OCI-LY7 (cell line): ENCODE measurements around the gene EPS8L2. TPM values are rescaled to one million over a fixed set of nuclear protein-coding genes. Genes with fewer than 3 reads are reported as not detected.

Source experiments
- BruUV-seq: library from RNA; stranded (reverse); fragments of 400-500 nt; replicated peaks from 2 replicates; lab custom pipeline; 2021; lab: Mats Ljungman, UMichigan
- CTCF ChIA-PET: fragments of 300-600 bp; sonication (Branson Sonifier 250); formaldehyde crosslinking; loops from one replicate; lab custom pipeline; 2022; ENCODE audit warnings: antibody characterized with exemption; ENCODE audit not compliant: unreplicated experiment; lab: Charles Lee
- POLR2A ChIA-PET: fragments of 300-600 bp; sonication (Branson Sonifier 250); formaldehyde crosslinking; loops from one replicate; lab custom pipeline; 2022; ENCODE audit warnings: antibody characterized with exemption; lab: Charles Lee
- DNase-seq: peaks from one replicate; pipeline ENCODE4 v3.0.0-alpha.2; 2015; ENCODE audit warnings: low spot score
- H2AFZ ChIP-seq: fragments of 200-600 bp; sonication (generic), shearing (Covaris generic); 2 replicates; pipeline ENCODE4 v1.6.1; 2014; ENCODE audit warnings: mild to moderate bottlenecking, antibody characterized with exemption, low read length, moderate library complexity
- H3K27ac ChIP-seq: fragments of 200-600 bp; sonication (generic); 2 replicates; pipeline ENCODE4 v1.5.1; 2014; ENCODE audit warnings: mixed run types, low read depth, mild to moderate bottlenecking, moderate library complexity, low read length, inconsistent platforms; ENCODE audit not compliant: poor library complexity, severe bottlenecking
- H3K36me3 ChIP-seq: fragments of 200-600 bp; sonication (generic); 2 replicates; pipeline ENCODE4 v1.6.1; 2014; ENCODE audit warnings: mild to moderate bottlenecking, antibody characterized with exemption, low read length, moderate library complexity, mixed read lengths; ENCODE audit not compliant: insufficient read depth
- H3K4me1 ChIP-seq: fragments of 200-600 bp; sonication (generic); 2 replicates; pipeline ENCODE4 v1.5.1; 2014; ENCODE audit warnings: mild to moderate bottlenecking, low read length; ENCODE audit not compliant: insufficient read depth, poor library complexity, severe bottlenecking
- H3K4me2 ChIP-seq: fragments of 200-600 bp; sonication (generic); 2 replicates; pipeline ENCODE4 v1.6.1; 2014; ENCODE audit warnings: mild to moderate bottlenecking, low read length
- H3K4me3 ChIP-seq: fragments of 200-600 bp; sonication (generic); 2 replicates; pipeline ENCODE4 v1.5.1; 2014; ENCODE audit warnings: mild to moderate bottlenecking, low read depth, low read length; ENCODE audit not compliant: poor library complexity, severe bottlenecking
- H3K79me2 ChIP-seq: fragments of 200-600 bp; sonication (generic); 2 replicates; pipeline ENCODE4 v1.6.1; 2016; ENCODE audit warnings: low read depth, mild to moderate bottlenecking, low read length, moderate library complexity, mixed read lengths; ENCODE audit not compliant: insufficient read depth
- H3K9me2 ChIP-seq: fragments of 200-600 bp; sonication (generic); 2 replicates; pipeline ENCODE4 v1.6.1; 2016; ENCODE audit warnings: mild to moderate bottlenecking, low read length, mixed read lengths; ENCODE audit not compliant: insufficient read depth
- H3K9me3 ChIP-seq: fragments of 200-600 bp; sonication (generic); 2 replicates; pipeline ENCODE4 v1.6.1; 2014; ENCODE audit warnings: mild to moderate bottlenecking, mixed run types, low read length, mixed read lengths
- H4K20me1 ChIP-seq: fragments of 200-600 bp; sonication (generic); 2 replicates; pipeline ENCODE4 v1.6.1; 2014; ENCODE audit warnings: mild to moderate bottlenecking, antibody characterized with exemption, low read length, moderate library complexity, mixed read lengths; ENCODE audit not compliant: insufficient read depth
- CTCF ChIP-seq: fragments of 200-600 bp; sonication (generic); conservative IDR thresholded peaks from 2 replicates; pipeline ENCODE4 v1.5.1; 2014; ENCODE audit warnings: mild to moderate bottlenecking, antibody characterized with exemption, low read length, moderate library complexity, mixed read lengths
- EZH2phosphoT487 ChIP-seq: fragments of 200-600 bp; sonication (generic); IDR thresholded peaks from 2 replicates; pipeline ENCODE4 v1.6.1; 2018; ENCODE audit warnings: low read depth, borderline replicate concordance, mild to moderate bottlenecking, mixed run types, antibody characterized with exemption, low read length, moderate library complexity, mixed read lengths
- intact Hi-C: fragments of 100-400 bp; cut with micrococcal nuclease; formaldehyde crosslinking; loops from one replicate; pipeline ENCODE4 v1.10.0; 2022; ENCODE audit not compliant: unreplicated experiment
- total RNA-seq, 2 experiments: library from RNA; depleted of rRNA in 1 of 2; stranded (reverse); fragments of >200 nt in 1 of 2; shearing (Covaris generic) in 1 of 2; gene quantifications; 2 replicates each; pipeline ENCODE4 v1.2.3, GENCODE V29; 2014 to 2022

Gene EPS8L2
- total RNA-seq, 2 experiments from 2014 or later, result 3.8 to 7.1 TPM

- Histone ChIP-seq H3K27ac (no peak overlapping the region), H3K4me2 (no peak overlapping the region), H3K36me3 (peaks cover 3% of the 10 kb centered on the region; the same call in 1 of the 2 replicates), H3K4me1 (peaks cover 7% of the 10 kb centered on the region), H3K79me2 (0 out of 2 replicates have a peak, but pooled peaks cover under 1% of the 10 kb centered on the region), H3K4me3 (no peak overlapping the region), H2AFZ (no peak overlapping the region), H4K20me1 (no peaks in the 10 kb centered on the region), H3K9me3 (no peaks in the 10 kb centered on the region), H3K9me2 (no peaks in the 10 kb centered on the region)
- ChIA-PET CTCF (no interaction called here), POLR2A (no interaction called here)
- TF ChIP-seq EZH2phosphoT487, result no peak
- TF ChIP-seq CTCF, result no peak
- no peak for DNase-seq
- intact Hi-C loops, result no loop called here
- BruUV-seq, result no TSS peak
Observed at GRCh38 chr11:702462-703461, 3.3 kb upstream of the EPS8L2 start.

- Histone ChIP-seq H3K4me1 (no peaks in the 10 kb centered on the region), H4K20me1 (no peaks in the 10 kb centered on the region), H3K9me2 (no peaks in the 10 kb centered on the region), H3K4me2 (no peak overlapping the region), H3K27ac (no peak overlapping the region), H3K4me3 (no peak overlapping the region), H2AFZ (no peak overlapping the region), H3K9me3 (no peaks in the 10 kb centered on the region), H3K36me3 (peaks cover 3% of the 10 kb centered on the region; the same call in 1 of the 2 replicates), H3K79me2 (no peaks in the 10 kb centered on the region)
- ChIA-PET POLR2A (no interaction called here), CTCF (no interaction called here)
- DNase-seq, result no peak
- TF ChIP-seq CTCF, result no peak
- TF ChIP-seq EZH2phosphoT487, result no peak
- intact Hi-C loops, result no loop called here
- no TSS peak for BruUV-seq
Observed at GRCh38 chr11:703506-703905, 2.5 kb upstream of the EPS8L2 start.

- H3K9me3 ChIP-seq, result no peaks in the 10 kb centered on the region
- no peaks in the 10 kb centered on the region for H3K4me1 ChIP-seq
- no peak overlapping the region for H3K4me2 ChIP-seq
- H2AFZ ChIP-seq, result no peak overlapping the region
- no peaks in the 10 kb centered on the region for H3K79me2 ChIP-seq
- no TSS peak for BruUV-seq
- no peak overlapping the region for H3K4me3 ChIP-seq
- H4K20me1 ChIP-seq, result no peaks in the 10 kb centered on the region
- TF ChIP-seq CTCF (no peak), EZH2phosphoT487 (no peak)
- no peaks in the 10 kb centered on the region for H3K9me2 ChIP-seq
- ChIA-PET CTCF (no interaction called here), POLR2A (interaction anchor here (0.6 kb wide), 1 partner anchor 40 kb away, joined by 4 read pairs; no protein-coding TSS in a partner anchor)
- no peak for DNase-seq
- no peak overlapping the region for H3K27ac ChIP-seq
- intact Hi-C loops, result no loop called here
- H3K36me3 ChIP-seq, result peaks cover 3% of the 10 kb centered on the region; the same call in 1 of the 2 replicates
Observed at GRCh38 chr11:704228-704674, 1.8 kb upstream of the EPS8L2 start.
